Activated B cell treated with CpG ODN at 0.5 μM for 24 hours (primary cell): ENCODE data around the gene ICAM5. TPM values are rescaled to one million over a fixed set of nuclear protein-coding genes. Genes with fewer than 3 reads are reported as not detected.

ENCODE experiments used
- ATAC-seq: fragments of 200-7000 bp; cut with Tn5 transposase; one replicate; pipeline ENCODE4 v1.10.0; 2021; ENCODE audit warnings: low read depth, mild to moderate bottlenecking, moderate library complexity
- CTCF ChIA-PET: fragments of 350-600 bp; sonication (Branson Sonifier 250); formaldehyde crosslinking; loops from one replicate; lab custom pipeline; 2021; ENCODE audit warnings: antibody characterized with exemption; lab: Charles Lee
- POLR2A ChIA-PET: fragments of 350-600 bp; sonication (Branson Sonifier 250); formaldehyde crosslinking; loops from one replicate; lab custom pipeline; 2021; ENCODE audit warnings: antibody characterized with exemption; lab: Charles Lee
- DNase-seq: peaks from one replicate; pipeline ENCODE4 v3.0.0; 2022
- H3K27ac Mint-ChIP-seq: one replicate; pipeline ENCODE4 v1.8.0; 2020; ENCODE audit warnings: mixed read lengths
- H3K27me3 Mint-ChIP-seq: one replicate; pipeline ENCODE4 v1.8.0; 2021; ENCODE audit warnings: mixed read lengths
- H3K36me3 Mint-ChIP-seq: one replicate; pipeline ENCODE4 v1.8.0; 2021; ENCODE audit warnings: low read depth, mixed read lengths
- H3K4me1 Mint-ChIP-seq: one replicate; pipeline ENCODE4 v1.8.0; 2021; ENCODE audit warnings: mixed read lengths
- H3K4me3 Mint-ChIP-seq: one replicate; pipeline ENCODE4 v1.8.0; 2020; ENCODE audit warnings: mild to moderate bottlenecking, mixed read lengths
- H3K9me3 Mint-ChIP-seq: one replicate; pipeline ENCODE4 v1.8.0; 2020; ENCODE audit warnings: mixed read lengths
- intact Hi-C: fragments of 100-400 bp; cut with micrococcal nuclease; formaldehyde crosslinking; loops from one replicate; pipeline ENCODE4 v1.15.1; 2024
- total RNA-seq: library from RNA; stranded (reverse); gene quantifications from 2 replicates; pipeline ENCODE4 v1.2.3, GENCODE V29; 2022
- TF ChIP-seq, protein P1 (sequence below): fragments of 200-600 bp; IDR thresholded peaks from one replicate; pipeline ENCODE4 v1.8.0; 2022; ENCODE audit warnings: antibody characterized with exemption, mild to moderate bottlenecking

Gene ICAM5
- total RNA-seq, 1 donor from 2014 or later = 1.2 TPM

DNA sequence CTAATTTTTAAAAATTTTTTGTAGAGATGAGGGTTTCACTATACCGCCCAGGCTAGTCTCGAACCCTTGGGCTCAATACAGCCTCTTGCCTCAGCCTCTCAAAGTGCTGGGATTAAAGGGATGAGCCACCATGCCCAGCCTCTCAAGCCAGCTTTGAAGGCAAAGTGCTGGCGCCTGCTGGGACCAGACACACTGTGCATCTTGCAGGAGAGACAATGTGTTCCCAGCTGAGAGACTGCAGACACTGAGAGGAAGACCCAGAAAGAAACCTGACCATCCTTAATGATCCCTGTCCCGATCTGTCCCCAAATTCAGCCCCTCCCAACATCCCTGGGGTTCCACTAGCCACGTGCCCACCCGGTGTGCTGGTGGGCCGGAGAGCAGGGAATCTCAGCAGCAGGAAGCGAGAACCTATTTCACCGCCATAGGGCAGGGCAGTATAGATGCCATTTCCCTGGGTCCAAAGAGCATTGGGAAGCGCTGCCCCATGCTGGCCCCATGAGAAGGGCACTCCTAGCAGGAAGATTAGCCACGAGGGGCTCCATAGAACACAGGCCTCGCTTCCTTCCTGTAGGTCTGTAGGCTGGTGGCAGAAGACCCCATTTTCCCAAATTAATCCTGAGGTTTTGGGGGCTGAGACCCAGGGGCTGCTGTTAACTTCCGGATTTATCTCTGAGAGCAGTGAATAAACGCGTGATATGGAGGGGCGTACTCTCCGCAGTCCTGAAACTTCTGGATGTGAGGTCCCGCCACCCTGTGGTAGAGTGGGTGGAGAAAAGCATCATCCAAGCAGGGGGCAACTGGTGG lies 42.6 kb downstream of the ICAM5 start:
- Mint-ChIP-seq H3K27me3 (no peaks in the 10 kb centered on the region), H3K36me3 (peaks cover 57% of the 10 kb centered on the region), H3K9me3 (no peaks in the 10 kb centered on the region), H3K4me1 (peaks cover 25% of the 10 kb centered on the region), H3K4me3 (peak overlapping the region; percentile 96), H3K27ac (peak overlapping the region; percentile 96)
- intact Hi-C loops = loop anchor here (2.0 kb wide), 2 partner anchors 38 to 48 kb away; partner anchors contain the start of gene TYK2
- ChIA-PET CTCF (no interaction called here), POLR2A (interaction anchor here (0.6 to 3.6 kb wide), 10 partner anchors 17 to 483 kb away, joined by 3 to 54 read pairs (median 10); partner anchors contain the start of genes ANGPTL6, FDX2, ICAM1 and ICAM5)
- TF ChIP-seq, protein P1, sequence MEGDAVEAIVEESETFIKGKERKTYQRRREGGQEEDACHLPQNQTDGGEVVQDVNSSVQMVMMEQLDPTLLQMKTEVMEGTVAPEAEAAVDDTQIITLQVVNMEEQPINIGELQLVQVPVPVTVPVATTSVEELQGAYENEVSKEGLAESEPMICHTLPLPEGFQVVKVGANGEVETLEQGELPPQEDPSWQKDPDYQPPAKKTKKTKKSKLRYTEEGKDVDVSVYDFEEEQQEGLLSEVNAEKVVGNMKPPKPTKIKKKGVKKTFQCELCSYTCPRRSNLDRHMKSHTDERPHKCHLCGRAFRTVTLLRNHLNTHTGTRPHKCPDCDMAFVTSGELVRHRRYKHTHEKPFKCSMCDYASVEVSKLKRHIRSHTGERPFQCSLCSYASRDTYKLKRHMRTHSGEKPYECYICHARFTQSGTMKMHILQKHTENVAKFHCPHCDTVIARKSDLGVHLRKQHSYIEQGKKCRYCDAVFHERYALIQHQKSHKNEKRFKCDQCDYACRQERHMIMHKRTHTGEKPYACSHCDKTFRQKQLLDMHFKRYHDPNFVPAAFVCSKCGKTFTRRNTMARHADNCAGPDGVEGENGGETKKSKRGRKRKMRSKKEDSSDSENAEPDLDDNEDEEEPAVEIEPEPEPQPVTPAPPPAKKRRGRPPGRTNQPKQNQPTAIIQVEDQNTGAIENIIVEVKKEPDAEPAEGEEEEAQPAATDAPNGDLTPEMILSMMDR = no peak
- ATAC-seq (no peak), DNase-seq (no peak)

DNA sequence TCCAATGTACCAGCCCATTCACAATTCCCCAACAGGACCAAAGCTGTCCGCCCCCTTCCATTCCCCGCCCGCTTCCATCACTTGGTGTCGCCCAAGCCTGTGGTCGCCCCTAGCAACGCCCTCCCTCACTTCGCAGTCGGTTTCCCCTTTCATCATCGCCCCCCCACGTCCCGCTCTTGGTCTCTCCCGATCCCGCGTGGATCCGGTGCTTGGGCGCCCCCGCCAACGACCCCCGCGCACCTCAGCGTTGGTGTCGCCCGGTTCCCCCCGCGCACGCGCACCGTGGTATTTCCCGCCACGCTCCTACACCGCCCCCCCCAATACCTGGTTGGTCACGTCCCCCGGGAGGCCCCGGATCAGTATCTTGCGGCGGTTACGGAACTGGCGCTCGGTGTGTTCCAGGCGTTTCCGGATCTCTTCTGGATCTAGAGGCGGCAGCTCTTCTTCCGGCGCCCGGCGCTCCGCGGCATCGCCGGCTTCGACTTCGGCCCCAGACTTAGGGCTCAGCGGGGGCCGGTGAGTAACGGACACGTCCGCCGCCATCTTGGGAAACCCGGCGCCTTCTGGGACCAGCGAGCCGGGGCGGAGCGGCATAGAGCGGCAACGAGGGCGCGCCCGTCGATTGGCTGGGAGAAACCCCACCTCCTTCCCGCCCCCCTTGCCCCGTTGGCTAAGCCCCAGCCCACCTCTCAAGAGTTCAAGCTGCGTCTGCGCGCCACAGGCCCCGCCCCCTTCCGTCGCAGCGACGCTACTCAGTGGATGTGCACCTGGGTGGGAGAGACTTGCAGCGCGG lies 43.4 kb downstream of the ICAM5 start, which contains the start of gene RAVER1:
Gene RAVER1, minus strand, starts transcription at position 565 of the 793 bp plus-strand sequence. Its CDS starts 22 bp downstream, at position 543.
- peak; percentile 97 for ATAC-seq
- CTCF ChIA-PET = interaction anchor here (0.7 to 0.8 kb wide), 2 partner anchors 56 to 63 kb away, joined by 3 to 4 read pairs; partner anchors contain the start of gene ICAM1
- Mint-ChIP-seq H3K27me3 (no peaks in the 10 kb centered on the region), H3K9me3 (no peaks in the 10 kb centered on the region), H3K36me3 (peaks cover 49% of the 10 kb centered on the region), H3K4me1 (peaks cover 27% of the 10 kb centered on the region), H3K27ac (peak within 1 kb of the TSS; percentile 96), H3K4me3 (peak within 1 kb of the TSS; percentile 96)
- TF ChIP-seq, protein P1 = no peak
- intact Hi-C loops = loop anchor here (1.0 to 2.0 kb wide), 4 partner anchors 38 to 233 kb away; partner anchors contain the start of genes KRI1 and TYK2
- peak; percentile 93 for DNase-seq
- POLR2A ChIA-PET = interaction anchor here (0.6 to 3.6 kb wide), 15 partner anchors 17 to 484 kb away, joined by 3 to 54 read pairs (median 5); partner anchors contain the start of genes ANGPTL6, FDX2, ICAM1 and ICAM5

DNA sequence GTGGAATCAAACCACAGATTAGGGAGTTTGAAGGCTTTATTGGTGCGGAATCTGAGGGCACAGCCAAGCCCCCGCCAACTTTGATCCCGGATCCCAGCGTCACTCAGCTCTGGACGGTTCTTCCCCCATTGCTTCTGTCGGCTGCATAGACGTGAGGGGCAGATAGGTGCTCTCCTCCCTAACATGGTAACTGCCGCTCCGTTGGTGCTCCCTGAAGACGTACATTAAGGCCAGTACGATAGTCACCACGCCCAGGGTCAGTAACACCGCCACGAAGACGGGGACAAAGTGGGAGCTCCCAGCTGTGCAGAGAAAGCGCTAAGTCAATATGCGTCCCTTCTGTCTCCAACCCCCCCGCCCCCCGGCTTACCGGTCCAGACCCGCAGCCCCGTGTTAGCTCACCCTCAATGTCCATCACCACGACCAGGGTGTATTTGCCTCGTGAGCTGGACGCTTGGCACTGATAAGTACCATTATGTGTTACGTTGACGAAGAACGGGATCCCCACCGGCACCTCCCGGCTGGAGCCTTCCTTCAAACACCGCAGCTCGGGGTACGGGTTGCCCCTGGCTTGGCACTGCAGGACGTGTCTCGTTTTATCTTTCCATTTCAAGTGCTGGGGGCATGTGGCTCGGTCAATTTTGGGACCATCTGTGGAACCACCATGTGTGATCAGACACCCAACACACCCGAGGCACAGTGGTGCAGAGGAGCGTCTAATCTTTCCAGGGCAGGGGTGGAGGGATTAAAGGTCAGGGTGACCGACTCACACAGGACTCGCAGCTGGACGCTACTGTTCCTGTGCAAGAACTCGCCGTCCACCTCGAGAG lies 44.2 kb downstream of the ICAM5 start:
- ChIA-PET CTCF (interaction anchor here (0.8 kb wide), 1 partner anchor 55 kb away, joined by 4 read pairs; no protein-coding TSS in a partner anchor), POLR2A (interaction anchor here (0.6 to 3.6 kb wide), 15 partner anchors 18 to 231 kb away, joined by 3 to 54 read pairs (median 5); partner anchors contain the start of genes ANGPTL6, FDX2, ICAM1 and ICAM5)
- Mint-ChIP-seq H3K36me3 (peaks cover 46% of the 10 kb centered on the region), H3K9me3 (no peaks in the 10 kb centered on the region), H3K4me3 (peak overlapping the region; percentile 96), H3K27me3 (no peaks in the 10 kb centered on the region), H3K4me1 (peaks cover 35% of the 10 kb centered on the region), H3K27ac (peak overlapping the region; percentile 96)
- intact Hi-C loops = loop anchor here (1.0 to 2.0 kb wide), 4 partner anchors 39 to 232 kb away; partner anchors contain the start of genes KRI1 and TYK2
- no peak for DNase-seq
- ATAC-seq = no peak
- TF ChIP-seq, protein P1 = no peak

DNA sequence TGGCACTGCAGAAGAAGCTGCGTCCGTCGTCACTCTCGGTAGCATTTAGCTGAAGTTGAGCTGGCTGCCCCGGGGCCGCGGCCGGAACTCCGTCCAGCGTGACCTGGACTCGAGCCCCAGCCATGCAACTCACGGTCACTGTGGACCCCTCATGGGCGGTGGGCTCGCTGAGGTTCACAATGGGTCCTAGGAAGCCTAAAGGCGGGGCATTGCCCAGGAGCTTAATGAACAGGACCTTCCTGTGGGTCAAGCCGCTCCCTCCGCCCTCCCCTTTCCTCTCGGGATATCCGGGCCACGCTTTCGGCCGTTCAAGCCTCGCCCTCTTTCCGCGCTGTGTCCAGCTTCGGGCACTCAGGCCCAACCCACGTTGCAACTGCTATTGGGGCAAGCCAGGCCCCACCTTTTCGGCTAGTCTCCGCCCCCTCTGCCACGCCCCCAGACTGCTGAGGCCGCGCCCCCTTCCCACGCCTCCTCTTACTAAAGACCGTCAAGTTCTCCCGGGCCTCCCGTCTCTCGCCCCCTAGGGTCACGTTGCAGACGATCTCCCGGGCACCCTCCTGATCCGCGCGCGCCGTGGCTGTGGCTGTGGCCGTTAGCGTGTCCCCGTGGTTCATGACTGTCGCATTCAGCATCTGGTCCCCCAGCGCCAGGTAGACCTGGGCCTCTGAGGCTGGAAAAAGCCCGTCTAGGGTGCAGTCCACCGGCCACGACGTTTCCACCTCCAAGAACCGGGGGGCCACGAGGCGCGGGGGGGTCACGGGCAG lies 45.0 kb downstream of the ICAM5 start:
- ATAC-seq (no peak), DNase-seq (no peak)
- POLR2A ChIA-PET = interaction anchor here (0.6 to 3.6 kb wide), 4 partner anchors 45 to 222 kb away, joined by 5 to 54 read pairs (median 12); partner anchors contain the start of genes ICAM1 and TYK2
- Mint-ChIP-seq H3K27ac (no peak overlapping the region), H3K36me3 (peaks cover 41% of the 10 kb centered on the region), H3K4me3 (no peak overlapping the region), H3K4me1 (peaks cover 43% of the 10 kb centered on the region), H3K9me3 (no peaks in the 10 kb centered on the region), H3K27me3 (no peaks in the 10 kb centered on the region)
- intact Hi-C loops = loop anchor here (5.0 kb wide), 1 partner anchor 38 kb away; no protein-coding TSS in a partner anchor
- CTCF ChIA-PET = no interaction called here
- TF ChIP-seq, protein P1 = no peak
